Dedifferentiated amniotic fluid mesenchymal stem cell (primary cell): ENCODE results near the gene PSTPIP1.

Experiments used
- DNase-seq: peaks from one replicate; pipeline ENCODE4 v3.0.0-alpha.2; 2016; ENCODE audit errors: extremely low spot score

The PSTPIP1 gene

GRCh38 chr15:77070180-77070494 is 75.2 kb downstream of the PSTPIP1 start:
- no peak for DNase-seq

GRCh38 chr15:77070495-77071304 is 75.8 kb downstream of the PSTPIP1 start, which contains the start of gene TSPAN3:
Gene TSPAN3, minus strand, starts transcription at chr15:77071109. Its CDS starts 155 bp downstream, at chr15:77070954.
- DNase-seq = peak; percentile 85

- DNase-seq = no peak
Observed at GRCh38 chr15:77071305-77072223, 76.6 kb downstream of the PSTPIP1 start.

GRCh38 chr15:77074350-77074749 is 79.4 kb downstream of the PSTPIP1 start:
- DNase-seq = no peak

- DNase-seq = no peak
Observed at GRCh38 chr15:77075528-77075927, 80.6 kb downstream of the PSTPIP1 start.

- no peak for DNase-seq
Observed at GRCh38 chr15:77076323-77076915, 81.5 kb downstream of the PSTPIP1 start.

GRCh38 chr15:77081971-77082370 is 87.0 kb downstream of the PSTPIP1 start:
- no peak for DNase-seq

- DNase-seq = no peak
Observed at GRCh38 chr15:77083381-77084160, 88.6 kb downstream of the PSTPIP1 start.

GRCh38 chr15:77084436-77084835 is 89.5 kb downstream of the PSTPIP1 start:
- DNase-seq = no peak

- no peak for DNase-seq
Observed at GRCh38 chr15:77085297-77085696, 90.4 kb downstream of the PSTPIP1 start.
